ENCODE data around the gene BCKDK. TPM values are rescaled to one million over a fixed set of nuclear protein-coding genes. Genes with fewer than 3 reads are reported as not detected.
A peak's percentile ranks its signal among the peaks of the same experiment; 100 is the strongest.

Gene BCKDK
- total and polyA plus RNA-seq, 2 of the 13 experiments (the other 11 are each of a cell fraction or from before 2014, with no cell fraction given), result 24.9 to 42.6 TPM

DNA sequence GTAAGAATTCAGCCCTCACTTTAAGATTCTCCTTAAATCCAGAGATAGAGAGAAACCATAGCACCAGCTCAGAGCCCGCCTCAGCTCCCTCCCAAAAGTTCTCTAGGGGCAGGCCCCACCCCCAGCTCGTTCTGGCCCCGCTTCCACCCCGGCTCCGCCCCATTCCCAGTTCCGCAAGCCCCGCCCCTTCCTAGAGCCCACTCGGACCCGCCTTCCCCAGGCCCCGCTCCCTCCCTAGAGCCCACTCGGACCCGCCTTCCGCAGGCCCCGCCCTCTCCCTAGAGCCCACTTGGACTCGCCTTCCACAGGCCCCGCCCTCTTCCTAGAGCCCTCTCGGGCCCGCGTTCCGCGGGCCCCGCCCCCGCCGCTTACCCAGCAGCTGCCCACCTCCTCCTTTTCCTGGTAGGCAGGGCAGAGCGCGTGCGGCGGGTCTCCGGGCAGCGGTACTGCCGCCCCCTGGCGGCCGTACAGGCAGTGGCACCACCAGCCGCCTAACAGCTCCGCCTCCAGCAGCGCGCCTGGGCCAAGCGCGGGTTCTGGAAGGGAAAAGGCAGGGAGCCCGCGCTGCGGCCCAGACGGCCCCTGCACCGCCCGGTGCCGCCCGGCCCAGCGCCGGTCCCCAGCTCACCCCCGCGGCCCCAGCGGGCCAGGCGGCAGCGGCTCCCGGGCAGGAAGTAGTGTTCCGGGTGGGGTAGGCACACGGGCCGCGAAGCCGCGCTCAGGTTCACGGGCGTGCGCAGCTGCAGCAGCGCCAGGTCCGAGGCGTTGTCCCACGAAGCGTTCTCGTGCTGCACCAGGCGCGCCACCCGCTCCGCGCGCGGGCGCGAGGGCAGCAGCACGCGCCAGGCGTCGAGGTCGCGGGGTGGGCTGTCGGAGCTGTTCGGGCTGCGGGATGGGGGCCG is 34.2 kb downstream of the BCKDK start (continued):
- TF ChIP-seq TP53 (CRISPR knock-in tag; conservative IDR thresholded peaks at IDR 0.05), result 0 out of 2 replicates have a peak, but pooled peaks have one; percentile 19
- TF ChIP-seq NONO (IDR thresholded peaks at IDR 0.05), result no peak
- TF ChIP-seq NONO (CRISPR knock-in tag; conservative IDR thresholded peaks at IDR 0.05), result peak; percentile 88
- TF ChIP-seq KDM3A (CRISPR knock-in tag; IDR thresholded peaks at IDR 0.05; ENCODE audit: low read depth), result 0 out of 2 replicates have a peak, but pooled peaks have one; percentile 52
- TF ChIP-seq, protein P1, sequence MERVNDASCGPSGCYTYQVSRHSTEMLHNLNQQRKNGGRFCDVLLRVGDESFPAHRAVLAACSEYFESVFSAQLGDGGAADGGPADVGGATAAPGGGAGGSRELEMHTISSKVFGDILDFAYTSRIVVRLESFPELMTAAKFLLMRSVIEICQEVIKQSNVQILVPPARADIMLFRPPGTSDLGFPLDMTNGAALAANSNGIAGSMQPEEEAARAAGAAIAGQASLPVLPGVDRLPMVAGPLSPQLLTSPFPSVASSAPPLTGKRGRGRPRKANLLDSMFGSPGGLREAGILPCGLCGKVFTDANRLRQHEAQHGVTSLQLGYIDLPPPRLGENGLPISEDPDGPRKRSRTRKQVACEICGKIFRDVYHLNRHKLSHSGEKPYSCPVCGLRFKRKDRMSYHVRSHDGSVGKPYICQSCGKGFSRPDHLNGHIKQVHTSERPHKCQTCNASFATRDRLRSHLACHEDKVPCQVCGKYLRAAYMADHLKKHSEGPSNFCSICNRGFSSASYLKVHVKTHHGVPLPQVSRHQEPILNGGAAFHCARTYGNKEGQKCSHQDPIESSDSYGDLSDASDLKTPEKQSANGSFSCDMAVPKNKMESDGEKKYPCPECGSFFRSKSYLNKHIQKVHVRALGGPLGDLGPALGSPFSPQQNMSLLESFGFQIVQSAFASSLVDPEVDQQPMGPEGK (CRISPR knock-in tag; IDR thresholded peaks at IDR 0.05), result peak; percentile 45; the same call in 1 of the 2 replicates
- TF ChIP-seq MAZ (IDR thresholded peaks at IDR 0.05; ENCODE audit: borderline replicate concordance, low read depth, low read length), result peak; percentile 92
- TF ChIP-seq MAZ (CRISPR knock-in tag; IDR thresholded peaks at IDR 0.05; ENCODE audit: low read depth), result peak; percentile 96
- peak; percentile 84 for TF ChIP-seq ZNF564 (CRISPR knock-in tag; IDR thresholded peaks at IDR 0.05)
- TF ChIP-seq TBX2 (CRISPR knock-in tag; IDR thresholded peaks at IDR 0.05; ENCODE audit: borderline replicate concordance), result peak; percentile 93
- TF ChIP-seq ZMAT3 (CRISPR knock-in tag; conservative IDR thresholded peaks at IDR 0.05), result peak; percentile 74; the same call in 1 of the 2 replicates
- TF ChIP-seq ZFP82 (CRISPR knock-in tag; IDR thresholded peaks at IDR 0.05; ENCODE audit: borderline replicate concordance), result peak; percentile 46; the same call in 1 of the 2 replicates
- peak; percentile 66; the same call in 1 of the 2 replicates for TF ChIP-seq ZSCAN21 (CRISPR knock-in tag; IDR thresholded peaks at IDR 0.05; ENCODE audit: borderline replicate concordance)
- peak; percentile 96 for TF ChIP-seq ZFP36L1 (CRISPR knock-in tag; IDR thresholded peaks at IDR 0.05)
- TF ChIP-seq, protein P2, sequence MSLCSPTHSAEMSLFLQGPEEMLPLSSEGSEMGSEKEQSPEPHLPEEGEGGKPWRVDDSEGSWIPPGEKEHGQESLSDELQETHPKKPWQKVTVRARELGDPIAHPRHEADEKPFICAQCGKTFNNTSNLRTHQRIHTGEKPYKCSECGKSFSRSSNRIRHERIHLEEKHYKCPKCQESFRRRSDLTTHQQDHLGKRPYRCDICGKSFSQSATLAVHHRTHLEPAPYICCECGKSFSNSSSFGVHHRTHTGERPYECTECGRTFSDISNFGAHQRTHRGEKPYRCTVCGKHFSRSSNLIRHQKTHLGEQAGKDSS (CRISPR knock-in tag; IDR thresholded peaks at IDR 0.05; ENCODE audit: borderline replicate concordance, low read depth), result peak; percentile 87; the same call in 1 of the 2 replicates
- TF ChIP-seq, protein P3, sequence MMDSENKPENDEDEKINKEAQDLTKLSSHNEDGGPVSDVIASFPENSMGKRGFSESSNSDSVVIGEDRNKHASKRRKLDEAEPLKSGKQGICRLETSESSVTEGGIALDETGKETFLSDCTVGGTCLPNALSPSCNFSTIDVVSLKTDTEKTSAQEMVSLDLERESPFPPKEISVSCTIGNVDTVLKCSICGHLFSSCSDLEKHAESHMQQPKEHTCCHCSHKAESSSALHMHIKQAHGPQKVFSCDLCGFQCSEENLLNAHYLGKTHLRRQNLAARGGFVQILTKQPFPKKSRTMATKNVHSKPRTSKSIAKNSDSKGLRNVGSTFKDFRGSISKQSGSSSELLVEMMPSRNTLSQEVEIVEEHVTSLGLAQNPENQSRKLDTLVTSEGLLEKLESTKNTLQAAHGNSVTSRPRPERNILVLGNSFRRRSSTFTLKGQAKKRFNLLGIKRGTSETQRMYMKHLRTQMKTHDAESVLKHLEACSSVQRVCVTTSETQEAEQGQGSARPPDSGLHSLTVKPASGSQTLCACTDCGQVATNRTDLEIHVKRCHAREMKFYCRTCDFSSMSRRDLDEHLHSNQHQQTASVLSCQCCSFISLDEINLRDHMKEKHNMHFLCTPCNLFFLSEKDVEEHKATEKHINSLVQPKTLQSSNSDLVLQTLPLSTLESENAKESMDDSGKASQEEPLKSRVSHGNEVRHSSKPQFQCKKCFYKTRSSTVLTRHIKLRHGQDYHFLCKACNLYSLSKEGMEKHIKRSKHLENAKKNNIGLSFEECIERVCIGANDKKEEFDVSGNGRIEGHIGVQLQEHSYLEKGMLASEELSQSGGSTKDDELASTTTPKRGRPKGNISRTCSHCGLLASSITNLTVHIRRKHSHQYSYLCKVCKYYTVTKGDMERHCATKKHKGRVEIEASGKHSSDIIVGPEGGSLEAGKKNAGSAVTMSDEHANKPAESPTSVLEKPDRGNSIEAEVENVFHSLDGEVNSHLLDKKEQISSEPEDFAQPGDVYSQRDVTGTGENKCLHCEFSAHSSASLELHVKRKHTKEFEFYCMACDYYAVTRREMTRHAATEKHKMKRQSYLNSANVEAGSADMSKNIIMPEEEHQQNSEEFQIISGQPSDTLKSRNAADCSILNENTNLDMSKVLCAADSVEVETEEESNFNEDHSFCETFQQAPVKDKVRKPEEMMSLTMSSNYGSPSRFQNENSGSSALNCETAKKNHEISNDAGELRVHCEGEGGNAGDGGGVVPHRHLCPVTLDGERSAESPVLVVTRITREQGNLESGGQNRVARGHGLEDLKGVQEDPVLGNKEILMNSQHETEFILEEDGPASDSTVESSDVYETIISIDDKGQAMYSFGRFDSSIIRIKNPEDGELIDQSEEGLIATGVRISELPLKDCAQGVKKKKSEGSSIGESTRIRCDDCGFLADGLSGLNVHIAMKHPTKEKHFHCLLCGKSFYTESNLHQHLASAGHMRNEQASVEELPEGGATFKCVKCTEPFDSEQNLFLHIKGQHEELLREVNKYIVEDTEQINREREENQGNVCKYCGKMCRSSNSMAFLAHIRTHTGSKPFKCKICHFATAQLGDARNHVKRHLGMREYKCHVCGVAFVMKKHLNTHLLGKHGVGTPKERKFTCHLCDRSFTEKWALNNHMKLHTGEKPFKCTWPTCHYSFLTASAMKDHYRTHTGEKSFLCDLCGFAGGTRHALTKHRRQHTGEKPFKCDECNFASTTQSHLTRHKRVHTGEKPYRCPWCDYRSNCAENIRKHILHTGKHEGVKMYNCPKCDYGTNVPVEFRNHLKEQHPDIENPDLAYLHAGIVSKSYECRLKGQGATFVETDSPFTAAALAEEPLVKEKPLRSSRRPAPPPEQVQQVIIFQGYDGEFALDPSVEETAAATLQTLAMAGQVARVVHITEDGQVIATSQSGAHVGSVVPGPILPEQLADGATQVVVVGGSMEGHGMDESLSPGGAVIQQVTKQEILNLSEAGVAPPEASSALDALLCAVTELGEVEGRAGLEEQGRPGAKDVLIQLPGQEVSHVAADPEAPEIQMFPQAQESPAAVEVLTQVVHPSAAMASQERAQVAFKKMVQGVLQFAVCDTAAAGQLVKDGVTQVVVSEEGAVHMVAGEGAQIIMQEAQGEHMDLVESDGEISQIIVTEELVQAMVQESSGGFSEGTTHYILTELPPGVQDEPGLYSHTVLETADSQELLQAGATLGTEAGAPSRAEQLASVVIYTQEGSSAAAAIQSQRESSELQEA (CRISPR knock-in tag; IDR thresholded peaks at IDR 0.05; ENCODE audit: not compliant biosample characterization), result peak; percentile 61
